Measurements from ENCODE around the gene SIT1. TPM values are rescaled to one million over a fixed set of nuclear protein-coding genes. Genes with fewer than 3 reads are reported as not detected.

The SIT1 gene
- total RNA-seq, 6 experiments from 2014 or later = 0.18 to 0.58 (median 0.37) TPM; not detected in 1

DNA sequence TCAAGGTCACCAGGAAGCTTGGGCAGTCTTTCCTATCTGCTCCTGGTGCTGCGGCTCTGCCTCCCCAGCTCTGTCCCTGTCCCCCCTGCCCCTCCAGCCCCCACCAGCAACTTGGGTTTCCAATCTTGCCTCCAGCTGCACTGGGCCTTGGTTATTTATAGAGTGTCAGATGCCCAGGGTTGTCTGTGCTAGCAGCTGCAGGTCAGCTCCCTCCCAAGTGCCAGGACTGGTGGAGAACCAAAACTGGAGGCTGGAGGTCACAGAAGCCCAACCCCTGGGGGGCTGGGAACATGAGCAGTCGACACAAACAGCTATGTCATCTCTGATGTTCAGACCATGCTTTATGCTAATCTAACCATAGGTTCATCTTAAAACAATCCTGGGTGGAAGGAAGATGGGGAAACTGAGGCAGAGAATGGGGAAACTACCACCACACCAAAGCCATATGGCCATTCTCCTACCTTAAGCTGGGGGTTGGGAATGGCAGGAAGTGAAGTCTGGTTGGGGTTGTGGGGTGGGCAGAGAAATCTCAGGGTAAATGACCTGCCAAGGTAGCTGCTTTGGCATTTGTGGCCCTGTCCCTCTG is 37.3 kb upstream of the SIT1 start:
- no peak overlapping the region for H3K27ac ChIP-seq
- peaks cover 0 to 2% (median 0%) of the 10 kb centered on the region in 4 donors for H3K4me1 ChIP-seq
- no peaks in the 10 kb centered on the region for H3K9me3 ChIP-seq
- no peaks in the 10 kb centered on the region for H3K27me3 ChIP-seq
- no peaks in the 10 kb centered on the region for H3K36me3 ChIP-seq
- ATAC-seq (no peak), DNase-seq (no peak)
- no peak overlapping the region for H3K4me3 ChIP-seq
- TF ChIP-seq POLR2A (IDR thresholded peaks at IDR 0.05) = no peak
- TF ChIP-seq CTCF (IDR thresholded peaks at IDR 0.05) = no peak
- intact Hi-C loops (cut with DNase I) = no loop called here
- 75% methylated on average over 1 of the region's 2 CpGs for WGBS (ENCODE audit: insufficient coverage, low coverage, low lambda C conversion rate, missing lambda C conversion rate)

- no peaks in the 10 kb centered on the region for H3K9me3 ChIP-seq
- H3K4me1 ChIP-seq = peaks cover 0 to 2% (median 0%) of the 10 kb centered on the region in 4 donors
- H3K36me3 ChIP-seq = no peaks in the 10 kb centered on the region
- 85% methylated on average over 2 of the region's 2 CpGs for WGBS (ENCODE audit: insufficient coverage, low coverage, low lambda C conversion rate, missing lambda C conversion rate)
- intact Hi-C loops (cut with DNase I) = no loop called here
- DNase-seq = no peak
- no peak for ATAC-seq
- H3K27me3 ChIP-seq = no peaks in the 10 kb centered on the region
- TF ChIP-seq CTCF (IDR thresholded peaks at IDR 0.05) (no peak), POLR2A (IDR thresholded peaks at IDR 0.05) (no peak)
- no peak overlapping the region for H3K4me3 ChIP-seq
- H3K27ac ChIP-seq = no peak overlapping the region
Observed at GRCh38 chr9:35687306-35687705, 36.6 kb upstream of the SIT1 start.

DNA sequence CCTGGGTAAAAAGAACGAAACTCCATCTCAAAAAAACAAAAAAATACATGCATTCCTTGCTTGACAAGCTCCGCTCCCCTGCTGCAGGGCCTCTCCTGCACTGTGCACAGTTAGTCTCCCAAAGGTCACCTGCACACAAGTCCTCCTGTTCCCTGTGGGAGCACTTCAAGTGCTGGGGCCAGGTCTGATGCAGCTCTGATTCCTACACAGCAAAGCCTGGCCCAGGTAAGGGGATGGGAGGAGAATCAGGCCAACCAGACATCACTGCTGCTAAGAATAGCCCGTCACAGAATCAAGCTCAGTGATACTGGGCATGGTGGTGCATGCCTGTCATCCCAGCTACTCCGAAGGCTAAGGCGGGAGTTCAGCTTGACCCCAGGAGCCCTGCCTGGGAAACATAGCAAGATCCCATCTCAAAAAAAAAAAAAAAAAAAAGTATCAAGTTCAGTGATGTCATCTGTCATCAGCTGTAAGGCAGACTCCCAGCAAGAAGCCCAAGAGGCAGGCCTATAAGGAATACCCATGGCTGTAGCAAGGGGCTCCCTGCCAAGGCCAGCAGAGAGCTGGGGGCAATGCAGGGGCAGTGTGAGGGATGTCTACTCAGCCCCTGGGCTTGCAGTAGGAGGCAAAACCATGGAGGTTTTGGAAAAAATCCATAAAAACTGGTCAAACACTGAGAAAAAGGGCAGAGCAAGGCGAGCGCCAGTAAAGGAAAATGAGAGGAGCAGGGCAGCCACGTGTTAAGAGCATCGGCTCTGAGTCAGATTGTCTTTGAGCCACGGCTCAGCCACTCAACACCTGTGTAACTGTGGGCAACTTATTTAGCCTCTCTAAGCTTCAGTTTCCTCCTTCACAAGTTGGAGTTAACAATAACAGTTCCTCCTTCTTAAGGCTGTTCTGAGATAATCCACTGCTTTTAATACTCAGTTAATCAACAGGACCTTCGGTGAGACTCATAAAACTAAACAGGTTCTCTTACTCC is 35.8 kb upstream of the SIT1 start:
- intact Hi-C loops (cut with DNase I) = no loop called here
- Histone ChIP-seq H3K9me3 (no peaks in the 10 kb centered on the region), H3K4me1 (peaks cover 0 to 2% (median 0%) of the 10 kb centered on the region in 4 donors), H3K27me3 (no peaks in the 10 kb centered on the region), H3K27ac (no peak overlapping the region), H3K36me3 (no peaks in the 10 kb centered on the region), H3K4me3 (no peak overlapping the region)
- DNase-seq = no peak
- no peak for ATAC-seq
- WGBS (ENCODE audit: insufficient coverage, low coverage, low lambda C conversion rate, missing lambda C conversion rate) = 79% methylated on average over 7 of the region's 11 CpGs
- TF ChIP-seq POLR2A (IDR thresholded peaks at IDR 0.05) (no peak), CTCF (IDR thresholded peaks at IDR 0.05) (no peak)

DNA sequence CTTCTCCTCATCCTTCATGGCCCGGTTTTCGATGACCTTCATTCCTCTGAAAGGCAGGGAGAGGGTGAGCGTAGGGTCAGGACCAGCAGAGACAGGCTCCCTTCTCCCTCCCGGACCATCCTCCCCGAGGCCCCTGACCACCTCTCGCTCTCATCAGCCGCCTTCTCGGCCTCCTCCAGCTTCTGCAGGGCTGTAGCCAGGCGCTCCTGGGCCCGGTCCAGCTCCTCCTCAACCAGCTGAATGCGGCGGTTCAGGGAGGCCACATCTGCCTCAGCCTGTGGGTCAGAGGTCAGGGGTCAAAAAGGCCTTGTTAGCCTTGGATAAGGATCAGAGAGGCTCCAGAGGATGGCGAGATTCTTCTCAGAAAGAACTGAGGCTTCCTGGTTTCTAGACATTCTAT is 34.8 kb upstream of the SIT1 start:
- 41% methylated on average over 5 of the region's 13 CpGs for WGBS (ENCODE audit: insufficient coverage, low coverage, low lambda C conversion rate, missing lambda C conversion rate)
- intact Hi-C loops (cut with DNase I) = no loop called here
- Histone ChIP-seq H3K27me3 (no peaks in the 10 kb centered on the region), H3K9me3 (no peaks in the 10 kb centered on the region), H3K27ac (no peak overlapping the region), H3K36me3 (no peaks in the 10 kb centered on the region), H3K4me1 (peaks cover 0 to 2% (median 0%) of the 10 kb centered on the region in 4 donors), H3K4me3 (no peak overlapping the region)
- ATAC-seq = peak in 3 of 4 donors; percentile 14 to 66 (median 34)
- TF ChIP-seq POLR2A (IDR thresholded peaks at IDR 0.05) (no peak), CTCF (IDR thresholded peaks at IDR 0.05) (no peak)
- peak in 1 of 3 donors; percentile 15 for DNase-seq

Measured in right lobe of liver (tissue), 6 donors.